GM12878 (cell line): ENCODE results near the gene FOSB. TPM values are rescaled to one million over a fixed set of nuclear protein-coding genes. Genes with fewer than 3 reads are reported as not detected.
A peak's percentile ranks its signal among the peaks of the same experiment; 100 is the strongest.
"Not testable (repeated sequence)": the region's sequence is repeated elsewhere in the genome, so short reads cannot be mapped to it uniquely, and the experiment has no call there.

Experiments used
- ATAC-seq: fragments of 200-7000 bp; cut with Tn5 transposase; 3 replicates; pipeline ENCODE4 v1.9.1; 2020; ENCODE audit warnings: mild to moderate bottlenecking, moderate library complexity
- BruUV-seq: library from RNA; stranded (reverse); fragments of 400-500 nt; replicated peaks from 2 replicates; lab custom pipeline; 2021; lab: Mats Ljungman, UMichigan
- CTCF ChIA-PET: fragments of 300-600 bp; sonication (Branson Sonifier 250); formaldehyde crosslinking; extraction: SDS; loops from one replicate; lab custom pipeline; 2021; ENCODE audit warnings: inconsistent platforms; lab: Yijun Ruan, JAX
- POLR2A ChIA-PET: fragments of 350-600 bp; formaldehyde crosslinking; extraction: SDS; loops from one replicate; lab custom pipeline; 2021; ENCODE audit warnings: inconsistent platforms; lab: Charles Lee
- RAD21 ChIA-PET: fragments of 300-600 bp; sonication (Branson Sonifier 250); formaldehyde crosslinking; loops from one replicate; lab custom pipeline; 2023; ENCODE audit warnings: antibody characterized with exemption; ENCODE audit not compliant: unreplicated experiment; lab: Charles Lee
- SMC1A ChIA-PET: fragments of 300-600 bp; sonication (Branson Sonifier 250); formaldehyde crosslinking; loops from one replicate; lab custom pipeline; 2023; ENCODE audit not compliant: unreplicated experiment, uncharacterized antibody; lab: Charles Lee
- DNase-seq: peaks from one replicate; pipeline ENCODE4 v3.0.0-alpha.2; 2011; ENCODE audit warnings: low read depth, low spot score
- FAIRE-seq: peaks from 3 replicates; lab custom pipeline; 2011; peaks lifted over from hg19 to GRCh38; lab: Jason Lieb, UNC
- H2AFZ ChIP-seq: 2 replicates; pipeline ENCODE4 v1.6.0; 2011; ENCODE audit warnings: low read depth, low read length, control low read depth; ENCODE audit not compliant: control insufficient read depth
- H3K27ac ChIP-seq: 2 replicates; pipeline ENCODE4 v1.5.1; 2011; ENCODE audit warnings: control low read depth; ENCODE audit not compliant: control insufficient read depth, insufficient read depth
- H3K27me3 ChIP-seq, 2 experiments: replicated peaks in 1 of 2; 2 replicates each; pipeline versions ENCODE4 v1.6.0 to v1.6.1; 2011; ENCODE audit warnings: low read length in 1 of 2; ENCODE audit not compliant: control insufficient read depth in 2 of 2, insufficient read depth in 2 of 2
- H3K36me3 ChIP-seq, 2 experiments: 2 replicates each; pipeline ENCODE4 v1.5.1; 2011; ENCODE audit warnings: low read length in 1 of 2; ENCODE audit not compliant: control insufficient read depth in 2 of 2, insufficient read depth in 2 of 2
- H3K4me1 ChIP-seq: 2 replicates; pipeline ENCODE4 v1.6.1; 2011; ENCODE audit warnings: mild to moderate bottlenecking, low read length, moderate library complexity, mixed read lengths; ENCODE audit not compliant: control insufficient read depth, insufficient read depth
- H3K4me2 ChIP-seq: 2 replicates; pipeline ENCODE4 v1.6.0; 2011; ENCODE audit warnings: control low read depth; ENCODE audit not compliant: control insufficient read depth, insufficient read depth
- H3K4me3 ChIP-seq: fragments of 200-600 bp; sonication (generic); 2 replicates; pipeline ENCODE4 v1.5.1; 2016
- H3K79me2 ChIP-seq: 2 replicates; pipeline ENCODE4 v1.6.0; 2011; ENCODE audit warnings: low read length; ENCODE audit not compliant: control insufficient read depth, insufficient read depth
- H3K9ac ChIP-seq: 2 replicates; pipeline ENCODE4 v1.8.0; 2011; ENCODE audit warnings: low read length, control low read depth, mixed read lengths; ENCODE audit not compliant: control insufficient read depth, insufficient read depth
- H3K9me3 ChIP-seq: replicated peaks from 3 replicates; pipeline ENCODE4 v1.5.1; 2011; ENCODE audit warnings: mild to moderate bottlenecking, low read length; ENCODE audit not compliant: control insufficient read depth, insufficient read depth
- H4K20me1 ChIP-seq: 2 replicates; pipeline ENCODE4 v1.6.0; 2011; ENCODE audit not compliant: control insufficient read depth, insufficient read depth
- IKZF2 ChIP-seq, 2 experiments: fragments of 450-650 bp; IDR thresholded peaks; 2 replicates each; pipeline ENCODE4 v1.6.1; 2017; ENCODE audit warnings: mild to moderate bottlenecking in 2 of 2, moderate library complexity in 2 of 2
- KDM1A ChIP-seq: fragments of 200-600 bp; sonication (generic); IDR thresholded peaks from 2 replicates; pipeline ENCODE4 v1.6.1; 2016; ENCODE audit warnings: borderline replicate concordance
- MXI1 ChIP-seq: fragments of 150-350 bp; IDR thresholded peaks from 2 replicates; pipeline ENCODE4 v1.6.1; 2011; ENCODE audit warnings: low read depth, mild to moderate bottlenecking, inconsistent platforms, low read length, improper control_type of control experiment
- POLR2AphosphoS5 ChIP-seq: IDR thresholded peaks from 2 replicates; pipeline ENCODE4 v1.6.1; 2011; ENCODE audit warnings: mild to moderate bottlenecking, low read length, inconsistent platforms
- SMARCA5 ChIP-seq: fragments of 450-650 bp; IDR thresholded peaks from 2 replicates; pipeline ENCODE4 v1.6.1; 2017; ENCODE audit warnings: mild to moderate bottlenecking
- SREBF1 ChIP-seq: IDR thresholded peaks from 2 replicates; pipeline ENCODE4 v1.6.1; 2012; ENCODE audit warnings: mild to moderate bottlenecking, low read length
- ZNF217 ChIP-seq: fragments of 450-650 bp; IDR thresholded peaks from 2 replicates; pipeline ENCODE4 v1.6.1; 2017; ENCODE audit warnings: antibody characterized with exemption, mild to moderate bottlenecking
- WGBS: methylation state at CpG from one replicate; pipeline ENCODE4 v1.1.6; 2016; ENCODE audit warnings: low lambda C conversion rate; ENCODE audit not compliant: insufficient replicate concordance, insufficient coverage; ENCODE audit errors: missing lambda C conversion rate; 5-methylcytosine and 5-hydroxymethylcytosine counted together
- in situ Hi-C: fragments of 300-500 bp; cut with MboI; formaldehyde crosslinking; loops from 9 replicates; pipeline ENCODE4 v1.14.3; 2018; ENCODE audit warnings: mixed read lengths
- intact Hi-C: fragments of 100-400 bp; cut with micrococcal nuclease; formaldehyde crosslinking; loops from one replicate; pipeline ENCODE4 v1.14.2; 2022; ENCODE audit not compliant: unreplicated experiment
- polyA plus RNA-seq, 11 experiments: library from polyadenylated mRNA; depleted of rRNA in 4 of 11; unstranded in 6 of 11; stranded (reverse) in 5 of 11; fragments of >200 nt; fragmentation: Nextera tagmentation in 4 of 11; fragmentation: Illumina TruSeq in 1 of 11; extraction: Ambion mirVana in 4 of 11; extraction: Trizol in 1 of 11; gene quantifications; 1 replicate in 1 of 11; 2 replicates in 10 of 11; pipeline versions ENCODE4 v1.2.1 to v1.2.3, GENCODE V29; 2011 to 2016; ENCODE audit warnings: inconsistent platforms in 2 of 11, missing spikeins in 2 of 11, low read depth in 1 of 11
- total RNA-seq, 4 experiments: library from RNA; depleted of rRNA in 3 of 4; stranded (reverse); fragments of >200 nt in 3 of 4; fragmentation: Illumina TruSeq in 1 of 4; extraction: Trizol in 1 of 4; gene quantifications; 2 replicates each; pipeline versions ENCODE4 v1.2.1 to v1.2.3, GENCODE V29; 2013 to 2021

The FOSB gene
- total and polyA plus RNA-seq, 10 of the 15 experiments (the other 5 are each of a cell fraction or from before 2014, with no cell fraction given): 0.06 to 0.56 (median 0.26) TPM

- in situ Hi-C loops, DNase-seq, H3K27me3 ChIP-seq, ATAC-seq, BruUV-seq, H3K36me3 ChIP-seq, H2AFZ ChIP-seq, FAIRE-seq, H4K20me1 ChIP-seq, H3K9me3 ChIP-seq, intact Hi-C loops: not testable (repeated sequence)
- Histone ChIP-seq H3K27ac (peak overlapping the region; percentile 98), H3K4me2 (peak overlapping the region; percentile 99; the same call in 1 of the 2 replicates), H3K79me2 (peaks cover 87% of the 10 kb centered on the region), H3K9ac (peak overlapping the region; percentile 98), H3K4me1 (peaks cover 42% of the 10 kb centered on the region), H3K4me3 (peak overlapping the region; percentile 99)
- ChIA-PET CTCF (interaction anchor here (0.8 to 2.1 kb wide), 5 partner anchors 32 to 182 kb away, joined by 3 to 9 read pairs (median 4); partner anchors contain the start of genes OPA3 and QPCTL), SMC1A (interaction anchor here (0.8 to 1.2 kb wide), 3 partner anchors 17 to 132 kb away, joined by 3 to 6 read pairs (median 4); no protein-coding TSS in a partner anchor), RAD21 (interaction anchor here (1.0 to 1.3 kb wide), 3 partner anchors 9 to 132 kb away, joined by 3 to 5 read pairs (median 3); no protein-coding TSS in a partner anchor), POLR2A (interaction anchor here (0.6 to 2.0 kb wide), 7 partner anchors 12 to 199 kb away, joined by 3 to 14 read pairs (median 4); partner anchors contain the start of genes EML2, PPM1N, QPCTL and RTN2)
- 24% methylated on average over 11 of the region's 11 CpGs for WGBS
- TF ChIP-seq ZNF217: peak; percentile 71; the same call in 1 of the 2 replicates
Observed at GRCh38 chr19:45510352-45510751, 42.6 kb downstream of the FOSB start.

GRCh38 chr19:45511074-45511473, 43.3 kb downstream of the FOSB start:
- H3K9ac ChIP-seq: 0 out of 2 replicates have a peak overlapping the region, but pooled peaks have one; percentile 2
- in situ Hi-C loops: no loop called here
- TF ChIP-seq POLR2AphosphoS5 (peak; percentile 47; the same call in 1 of the 2 replicates), MXI1 (no peak), SREBF1 (no peak), KDM1A (no peak), IKZF2 (IDR thresholded peaks at IDR 0.05) (0 out of 4 replicates have a peak, but pooled peaks of 1 of the 2 experiments have one; percentile 8), SMARCA5 (0 out of 2 replicates have a peak, but pooled peaks have one; percentile 47), ZNF217 (peak; percentile 91)
- SMC1A ChIA-PET: interaction anchor here (0.8 kb wide), 1 partner anchor 18 kb away, joined by 3 read pairs; no protein-coding TSS in a partner anchor
- RAD21 ChIA-PET: interaction anchor here (1.0 to 1.2 kb wide), 2 partner anchors 32 to 131 kb away, joined by 3 to 5 read pairs; no protein-coding TSS in a partner anchor
- BruUV-seq: no TSS peak
- POLR2A ChIA-PET: interaction anchor here (0.7 to 2.0 kb wide), 5 partner anchors 12 to 1699 kb away, joined by 3 to 14 read pairs (median 3); partner anchors contain the start of genes PPM1N, QPCTL and SNRPD2
- no peaks in the 10 kb centered on the region for H3K27me3 ChIP-seq
- WGBS: 35% methylated on average over 5 of the region's 5 CpGs
- H2AFZ ChIP-seq: no peak overlapping the region
- H3K4me3 ChIP-seq: peak overlapping the region; percentile 99
- ATAC-seq (no peak), FAIRE-seq (no peak), DNase-seq (no peak)
- H4K20me1 ChIP-seq: no peaks in the 10 kb centered on the region
- H3K9me3 ChIP-seq: no peaks in the 10 kb centered on the region; the same call in 2 of the 3 replicates
- CTCF ChIA-PET: interaction anchor here (0.7 to 2.1 kb wide), 6 partner anchors 32 to 182 kb away, joined by 3 to 9 read pairs (median 4); partner anchors contain the start of genes OPA3 and QPCTL
- peaks cover 42% of the 10 kb centered on the region for H3K4me1 ChIP-seq
- peaks cover 0 to 4% of the 10 kb centered on the region in 2 experiments; a peak in 3 of 4 replicates for H3K36me3 ChIP-seq
- H3K79me2 ChIP-seq: peaks cover 93% of the 10 kb centered on the region
- H3K27ac ChIP-seq: peak overlapping the region; percentile 17; the same call in 1 of the 2 replicates
- H3K4me2 ChIP-seq: peak overlapping the region; percentile 59
- intact Hi-C loops: no loop called here
